BE2C (cell line): ENCODE data around the gene RASA3.
A peak's percentile ranks its signal among the peaks of the same experiment; 100 is the strongest.
"Not testable (repeated sequence)": the region's sequence is repeated elsewhere in the genome, so short reads cannot be mapped to it uniquely, and the experiment has no call there.

Source experiments
- DNase-seq: peaks from one replicate; pipeline ENCODE4 v3.0.0-alpha.2; 2020
- H3K27me3 ChIP-seq: fragments of 250-450 bp; sonication (Bioruptor Pico); 2 replicates; pipeline ENCODE4 v1.5.1; 2020; ENCODE audit warnings: mild to moderate bottlenecking
- H3K36me3 ChIP-seq: fragments of 250-450 bp; sonication (Bioruptor Pico); 2 replicates; pipeline ENCODE4 v1.5.1; 2020; ENCODE audit warnings: mild to moderate bottlenecking
- H3K4me1 ChIP-seq: fragments of 250-450 bp; sonication (Bioruptor Pico); 2 replicates; pipeline ENCODE4 v1.5.1; 2020
- H3K4me3 ChIP-seq: 2 replicates; pipeline ENCODE4 v1.5.1; 2011; ENCODE audit warnings: low read depth, low read length
- H3K9me3 ChIP-seq: fragments of 250-450 bp; sonication (Bioruptor Pico); 2 replicates; pipeline ENCODE4 v1.5.1; 2020
- CTCF ChIP-seq: IDR thresholded peaks from 2 replicates; pipeline ENCODE4 v1.5.1; 2012; ENCODE audit warnings: mild to moderate bottlenecking, low read depth, low read length

The RASA3 gene

DNA sequence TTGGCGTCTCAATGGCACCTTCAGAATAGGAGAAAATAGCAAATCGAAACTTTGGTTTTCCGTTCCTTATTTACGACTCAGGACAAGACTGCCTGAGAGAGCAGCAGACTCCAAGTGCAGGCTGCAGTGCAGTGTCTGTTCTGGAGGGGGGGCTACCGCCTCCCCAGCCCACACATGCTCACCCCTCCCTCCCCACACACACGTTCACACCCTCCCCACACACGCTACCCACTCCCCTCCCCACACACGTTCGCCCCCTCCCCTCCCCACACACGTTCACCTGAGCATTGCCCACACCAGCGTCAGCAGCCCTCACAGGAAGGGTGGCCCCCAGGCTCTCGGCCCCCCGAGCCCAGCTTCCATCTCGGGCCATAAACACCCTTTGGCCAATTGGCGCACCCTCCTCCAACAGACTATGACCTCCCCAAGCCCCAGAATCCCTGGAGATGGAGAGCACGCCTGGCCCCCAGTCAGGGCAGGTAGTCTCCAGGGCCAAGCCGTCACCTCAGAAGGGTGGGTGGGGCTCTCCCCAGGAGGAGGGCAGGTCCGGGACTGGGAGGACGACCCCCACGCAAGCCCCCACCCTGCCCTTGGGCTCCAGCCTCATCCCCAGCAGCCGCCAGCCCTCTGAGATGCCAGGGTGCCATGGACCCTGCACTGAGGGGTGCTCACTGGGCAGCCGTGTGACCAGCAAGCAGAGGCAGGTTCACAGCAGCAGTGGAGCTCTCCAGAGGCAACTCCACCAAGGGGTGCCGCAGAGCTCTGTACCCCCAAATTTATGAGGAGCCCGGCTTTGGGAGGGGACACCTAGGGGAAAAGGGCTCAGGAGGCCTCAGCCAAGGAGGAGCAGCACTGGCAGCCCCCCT lies 27.5 kb downstream of the RASA3 start:
- no peaks in the 10 kb centered on the region for H3K9me3 ChIP-seq
- no peak for TF ChIP-seq CTCF
- H3K27me3 ChIP-seq, result no peaks in the 10 kb centered on the region
- H3K36me3 ChIP-seq, result no peaks in the 10 kb centered on the region
- no peak overlapping the region for H3K4me3 ChIP-seq
- DNase-seq, result no peak
- H3K4me1 ChIP-seq, result peaks cover 6% of the 10 kb centered on the region; the same call in 1 of the 2 replicates

GRCh38 chr13:114103801-114104654 lies 28.4 kb downstream of the RASA3 start:
- Histone ChIP-seq H3K9me3 (no peaks in the 10 kb centered on the region), H3K36me3 (no peaks in the 10 kb centered on the region), H3K27me3 (no peaks in the 10 kb centered on the region), H3K4me3 (no peak overlapping the region), H3K4me1 (peaks cover 3% of the 10 kb centered on the region; the same call in 1 of the 2 replicates)
- no peak for TF ChIP-seq CTCF
- peak; percentile 9 for DNase-seq

- H3K27me3 ChIP-seq, H3K9me3 ChIP-seq, H3K4me3 ChIP-seq, H3K36me3 ChIP-seq, H3K4me1 ChIP-seq: not testable (repeated sequence)
- DNase-seq, result peak; percentile 4
Observed at GRCh38 chr13:114103289-114103621, 29.2 kb downstream of the RASA3 start.

GRCh38 chr13:114102521-114103288 lies 29.7 kb downstream of the RASA3 start:
- H3K27me3 ChIP-seq, result no peaks in the 10 kb centered on the region
- H3K36me3 ChIP-seq, result no peaks in the 10 kb centered on the region
- no peaks in the 10 kb centered on the region for H3K9me3 ChIP-seq
- no peak overlapping the region for H3K4me3 ChIP-seq
- TF ChIP-seq CTCF, result no peak
- H3K4me1 ChIP-seq, result peaks cover 12% of the 10 kb centered on the region
- DNase-seq, result peak; percentile 6

DNA sequence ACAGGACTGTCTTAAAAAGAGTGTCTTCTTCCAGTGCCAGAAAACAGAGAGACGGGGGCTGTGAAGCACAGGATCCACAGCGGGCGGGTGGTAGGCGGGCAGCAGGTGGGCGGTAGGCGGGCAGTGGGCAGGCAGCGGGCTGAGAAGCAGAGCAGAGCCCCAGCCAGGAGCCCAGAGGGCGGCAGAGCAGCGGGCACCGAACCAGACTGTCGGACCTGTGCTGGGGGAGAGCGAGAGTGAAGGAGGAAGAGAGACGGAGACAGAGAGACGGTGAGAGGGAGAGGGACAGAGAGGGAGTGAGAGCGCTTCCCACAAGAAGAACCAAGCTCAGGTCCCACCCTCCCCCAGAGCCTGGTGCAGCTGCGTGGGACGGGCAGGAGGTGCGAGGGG lies 30.3 kb downstream of the RASA3 start:
- H3K36me3 ChIP-seq, result no peaks in the 10 kb centered on the region
- H3K27me3 ChIP-seq, result no peaks in the 10 kb centered on the region
- no peak overlapping the region for H3K4me3 ChIP-seq
- H3K4me1 ChIP-seq, result peaks cover 18% of the 10 kb centered on the region
- H3K9me3 ChIP-seq, result no peaks in the 10 kb centered on the region
- no peak for TF ChIP-seq CTCF
- no peak for DNase-seq

- H3K4me3 ChIP-seq, result no peak overlapping the region
- H3K36me3 ChIP-seq, result peaks cover 2% of the 10 kb centered on the region; the same call in 1 of the 2 replicates
- peaks cover 24% of the 10 kb centered on the region for H3K4me1 ChIP-seq
- DNase-seq, result no peak
- no peak for TF ChIP-seq CTCF
- H3K27me3 ChIP-seq, result no peaks in the 10 kb centered on the region
- H3K9me3 ChIP-seq, result no peaks in the 10 kb centered on the region
Observed at GRCh38 chr13:114101358-114102130, 30.9 kb downstream of the RASA3 start.
